ENCODE measurements around the gene PCDHGA2.

PCDHGA2 gene

DNA sequence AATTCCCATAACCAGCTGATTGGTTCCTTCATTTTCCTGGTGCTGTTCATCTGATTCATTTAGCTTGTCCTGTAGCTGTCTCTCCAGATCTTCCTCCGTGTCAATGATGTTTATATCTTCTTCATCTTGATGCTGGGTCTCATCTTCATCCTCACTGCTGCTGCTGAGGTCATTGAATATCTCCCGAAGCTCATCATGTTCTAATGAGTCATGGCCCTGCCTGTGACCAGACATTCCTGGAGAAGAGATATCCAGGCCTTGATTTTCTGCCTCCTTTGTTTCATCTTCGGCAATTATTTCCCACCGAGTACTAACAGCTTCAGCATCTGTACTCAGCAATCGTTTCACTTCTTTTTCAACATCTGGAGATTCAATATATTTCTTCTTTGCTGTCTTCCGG is 19.4 kb upstream of the PCDHGA2 start:
- POLR2A ChIA-PET = no interaction called here
- no peak overlapping the region for H3K4me3 ChIP-seq (ENCODE audit: low read depth, low read length)
- CTCF ChIA-PET = interaction anchor here (1.0 to 5.6 kb wide), 18 partner anchors 9 to 248 kb away, joined by 3 to 77 read pairs (median 6); partner anchors contain the start of genes PCDHGA1, PCDHGA11, PCDHGA12 and PCDHGA2
- TF ChIP-seq CTCF (IDR thresholded peaks at IDR 0.05; ENCODE audit: insufficient read depth, low read length, missing control alignments) = no peak
- no peak for DNase-seq (ENCODE audit: low read depth, low spot score)

DNA sequence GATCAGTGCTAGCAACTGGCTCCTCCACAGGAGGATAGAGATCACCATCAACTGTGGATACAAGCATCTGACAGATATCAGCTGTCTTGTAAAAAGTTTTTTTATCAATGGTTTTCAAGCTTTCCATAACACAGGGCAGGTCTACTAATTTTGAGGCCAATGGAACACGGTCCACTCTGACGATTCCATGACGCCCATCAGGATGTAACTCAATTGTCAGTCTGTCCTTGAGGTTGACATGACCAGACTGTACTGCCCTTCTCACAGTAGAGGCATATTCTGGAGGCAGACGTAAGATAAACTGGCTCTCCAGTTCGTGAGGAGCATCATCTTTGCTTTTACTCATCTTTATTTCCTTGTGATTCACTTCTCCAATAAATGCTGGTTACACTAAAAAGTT is 18.9 kb upstream of the PCDHGA2 start:
- ChIA-PET CTCF (interaction anchor here (0.6 to 5.6 kb wide), 38 partner anchors 8 to 552 kb away, joined by 3 to 77 read pairs (median 4); partner anchors contain the start of genes DIAPH1, PCDHGA1, PCDHGA10 and PCDHGA11), POLR2A (interaction anchor here (0.7 to 1.5 kb wide), 4 partner anchors 11 to 244 kb away, joined by 3 to 7 read pairs (median 4); partner anchors contain the start of genes PCDHGA1 and PCDHGC5)
- TF ChIP-seq CTCF (IDR thresholded peaks at IDR 0.05; ENCODE audit: insufficient read depth, low read length, missing control alignments) = no peak
- no peak for DNase-seq (ENCODE audit: low read depth, low spot score)
- peak overlapping the region; percentile 85 for H3K4me3 ChIP-seq (ENCODE audit: low read depth, low read length)

- H3K4me3 ChIP-seq (ENCODE audit: low read depth, low read length) = peak within 1 kb of the TSS; percentile 85
- ChIA-PET CTCF (interaction anchor here (0.6 to 5.6 kb wide), 42 partner anchors 8 to 552 kb away, joined by 3 to 77 read pairs (median 4); partner anchors contain the start of genes DIAPH1, PCDHGA1, PCDHGA10 and PCDHGA11), POLR2A (interaction anchor here (0.7 to 1.5 kb wide), 5 partner anchors 10 to 648 kb away, joined by 3 to 7 read pairs (median 4); partner anchors contain the start of genes PCDHGA1, PCDHGC5 and RNF14)
- peak; percentile 63 for DNase-seq (ENCODE audit: low read depth, low spot score)
- TF ChIP-seq CTCF (IDR thresholded peaks at IDR 0.05; ENCODE audit: insufficient read depth, low read length, missing control alignments) = peak; percentile 82
Observed at GRCh38 chr5:141320225-141321169, 18.1 kb upstream of the PCDHGA2 start, which contains the start of gene TAF7. Gene TAF7, minus strand, starts transcription at chr5:141320784. Its CDS starts 740 bp downstream, at chr5:141320044.

DNA sequence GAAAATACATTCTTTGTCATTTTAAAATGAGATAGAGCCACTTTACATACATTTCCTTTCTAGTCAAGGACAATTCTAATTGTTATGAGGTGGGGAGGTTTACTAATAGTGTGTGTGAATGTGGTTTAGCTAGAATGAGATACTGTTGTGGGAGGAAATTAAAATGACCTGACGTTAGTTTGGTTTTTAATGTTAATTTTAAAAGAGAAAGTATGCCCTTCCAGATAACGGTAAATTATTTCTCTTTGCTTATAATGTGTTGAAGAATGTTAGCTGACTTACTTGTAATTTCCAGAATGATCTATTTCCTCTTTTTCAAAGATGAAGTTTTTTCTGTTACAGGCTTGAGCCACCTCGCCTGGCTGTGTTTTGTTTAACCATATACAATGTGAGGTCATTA is 16.3 kb upstream of the PCDHGA2 start:
- no peak overlapping the region for H3K4me3 ChIP-seq (ENCODE audit: low read depth, low read length)
- ChIA-PET POLR2A (no interaction called here), CTCF (interaction anchor here (0.8 to 5.6 kb wide), 9 partner anchors 7 to 245 kb away, joined by 3 to 77 read pairs (median 4); partner anchors contain the start of genes PCDHB14, PCDHGA1 and PCDHGA12)
- no peak for TF ChIP-seq CTCF (IDR thresholded peaks at IDR 0.05; ENCODE audit: insufficient read depth, low read length, missing control alignments)
- DNase-seq (ENCODE audit: low read depth, low spot score) = no peak

GRCh38 chr5:141326088-141326854 is 12.3 kb upstream of the PCDHGA2 start:
- H3K4me3 ChIP-seq (ENCODE audit: low read depth, low read length) = peak overlapping the region; percentile 64
- TF ChIP-seq CTCF (IDR thresholded peaks at IDR 0.05; ENCODE audit: insufficient read depth, low read length, missing control alignments) = peak; percentile 70
- no peak for DNase-seq (ENCODE audit: low read depth, low spot score)
- CTCF ChIA-PET = interaction anchor here (1.5 to 13.4 kb wide), 13 partner anchors 8 to 241 kb away, joined by 4 to 209 read pairs (median 11); partner anchors contain the start of genes PCDHGA12, PCDHGA2, PCDHGA3 and PCDHGA5
- POLR2A ChIA-PET = no interaction called here
